Gastrocnemius medialis (tissue), 4 donors: ENCODE measurements around the gene KHDC1L.

Source experiments
- CTCF ChIP-seq, 5 experiments: fragments of 450-650 bp in 3 of 5; fragments of 200-600 bp in 2 of 5; sonication (generic) in 2 of 5; IDR thresholded peaks in 4 of 5; conservative IDR thresholded peaks in 1 of 5; 1 replicate in 4 of 5; 2 replicates in 1 of 5; pipeline ENCODE4 v1.5.1; 2016 to 2019; ENCODE audit warnings: antibody characterized with exemption in 5 of 5, mild to moderate bottlenecking in 3 of 5, moderate library complexity in 3 of 5
- POLR2A ChIP-seq, 2 donors: fragments of 450-650 bp; IDR thresholded peaks; one replicate each; pipeline ENCODE4 v1.6.1; 2017; ENCODE audit warnings: antibody characterized with exemption in 2 of 2, mild to moderate bottlenecking in 2 of 2, moderate library complexity in 2 of 2

DNA sequence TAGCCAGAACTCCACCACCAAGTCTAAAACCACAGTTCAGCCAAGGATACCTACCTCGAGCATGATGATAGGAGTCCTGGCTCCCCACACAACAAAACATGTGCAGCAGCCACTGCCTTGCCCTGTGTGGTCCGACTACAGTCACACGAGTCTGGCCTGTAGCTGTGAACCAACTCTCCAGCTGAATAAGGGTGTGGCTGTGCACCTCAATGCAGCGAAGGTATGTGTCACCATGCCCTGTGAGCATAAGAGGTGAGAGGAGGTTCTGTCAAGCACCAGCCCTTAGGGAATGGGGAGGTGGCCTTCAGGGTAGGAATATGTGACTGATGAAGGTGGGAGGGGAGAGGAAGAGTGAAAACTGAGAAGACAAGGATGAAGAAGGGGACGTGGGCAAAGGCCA lies 16.7 kb upstream of the KHDC1L start:
- TF ChIP-seq POLR2A (IDR thresholded peaks at IDR 0.05) (no peak), CTCF (IDR thresholded peaks at IDR 0.05 in 4 of 5, conservative IDR thresholded peaks at IDR 0.05 in 1 of 5) (no peak)
